Neuron (in vitro differentiated cells): ENCODE measurements around the gene ADORA1.

Source experiments
- H2AFZ ChIP-seq: one replicate; pipeline ENCODE4 v1.6.1; 2013; ENCODE audit warnings: low read depth, mild to moderate bottlenecking, inconsistent platforms, low read length, moderate library complexity
- H3K27me3 ChIP-seq: one replicate; pipeline ENCODE4 v1.6.1; 2013; ENCODE audit warnings: low read length; ENCODE audit not compliant: insufficient read depth
- H3K36me3 ChIP-seq: one replicate; pipeline ENCODE4 v1.6.1; 2013; ENCODE audit warnings: low read length; ENCODE audit not compliant: insufficient read depth
- H3K4me1 ChIP-seq: one replicate; pipeline ENCODE4 v1.6.1; 2013; ENCODE audit warnings: low read length; ENCODE audit not compliant: insufficient read depth
- H3K4me3 ChIP-seq: 2 replicates; pipeline ENCODE4 v1.5.1; 2013; ENCODE audit warnings: mild to moderate bottlenecking, low read length, moderate library complexity
- H3K9me3 ChIP-seq: one replicate; pipeline ENCODE4 v1.6.1; 2013; ENCODE audit warnings: low read length

ADORA1 gene

GRCh38 chr1:203175237-203175826, 47.8 kb downstream of the ADORA1 start, which contains the start of gene MYBPH:
Gene MYBPH, minus strand, starts transcription at chr1:203175826. Its CDS starts 71 bp downstream, at chr1:203175755.
- no peaks in the 10 kb centered on the region for H3K9me3 ChIP-seq
- no peaks in the 10 kb centered on the region for H3K36me3 ChIP-seq
- no peak within 1 kb of the TSS for H3K4me3 ChIP-seq
- no peak within 1 kb of the TSS for H2AFZ ChIP-seq
- H3K27me3 ChIP-seq = peaks cover 8% of the 10 kb centered on the region
- H3K4me1 ChIP-seq = peaks cover 17% of the 10 kb centered on the region

GRCh38 chr1:203175827-203176241, 48.3 kb downstream of the ADORA1 start:
- H3K4me3 ChIP-seq = no peak overlapping the region
- H3K36me3 ChIP-seq = no peaks in the 10 kb centered on the region
- H3K4me1 ChIP-seq = peaks cover 17% of the 10 kb centered on the region
- H3K27me3 ChIP-seq = peaks cover 8% of the 10 kb centered on the region
- no peaks in the 10 kb centered on the region for H3K9me3 ChIP-seq
- H2AFZ ChIP-seq = no peak overlapping the region

GRCh38 chr1:203176273-203177035, 48.9 kb downstream of the ADORA1 start:
- Histone ChIP-seq H3K9me3 (no peaks in the 10 kb centered on the region), H2AFZ (no peak overlapping the region), H3K4me1 (peaks cover 17% of the 10 kb centered on the region), H3K27me3 (peaks cover 8% of the 10 kb centered on the region), H3K36me3 (no peaks in the 10 kb centered on the region), H3K4me3 (no peak overlapping the region)

GRCh38 chr1:203177036-203177405, 49.5 kb downstream of the ADORA1 start:
- Histone ChIP-seq H3K4me3 (no peak overlapping the region), H3K4me1 (peaks cover 17% of the 10 kb centered on the region), H3K27me3 (peaks cover 8% of the 10 kb centered on the region), H3K36me3 (no peaks in the 10 kb centered on the region), H3K9me3 (no peaks in the 10 kb centered on the region), H2AFZ (no peak overlapping the region)

GRCh38 chr1:203177470-203178039, 50.0 kb downstream of the ADORA1 start:
- no peaks in the 10 kb centered on the region for H3K36me3 ChIP-seq
- peaks cover 17% of the 10 kb centered on the region for H3K4me1 ChIP-seq
- peaks cover 8% of the 10 kb centered on the region for H3K27me3 ChIP-seq
- no peak overlapping the region for H2AFZ ChIP-seq
- no peaks in the 10 kb centered on the region for H3K9me3 ChIP-seq
- H3K4me3 ChIP-seq = no peak overlapping the region

- Histone ChIP-seq H3K27me3 (peaks cover 8% of the 10 kb centered on the region), H3K9me3 (no peaks in the 10 kb centered on the region), H3K4me1 (peaks cover 17% of the 10 kb centered on the region), H2AFZ (no peak overlapping the region), H3K36me3 (no peaks in the 10 kb centered on the region), H3K4me3 (no peak overlapping the region)
These were observed 50.6 kb downstream of the ADORA1 start for GRCh38 chr1:203178083-203178482.

GRCh38 chr1:203178821-203179666, 51.5 kb downstream of the ADORA1 start:
- no peak overlapping the region for H3K4me3 ChIP-seq
- no peaks in the 10 kb centered on the region for H3K36me3 ChIP-seq
- no peak overlapping the region for H2AFZ ChIP-seq
- peaks cover 8% of the 10 kb centered on the region for H3K27me3 ChIP-seq
- H3K9me3 ChIP-seq = no peaks in the 10 kb centered on the region
- peaks cover 17% of the 10 kb centered on the region for H3K4me1 ChIP-seq

GRCh38 chr1:203179667-203180005, 52.1 kb downstream of the ADORA1 start:
- Histone ChIP-seq H3K36me3 (no peaks in the 10 kb centered on the region), H3K4me1 (peaks cover 17% of the 10 kb centered on the region), H3K4me3 (no peak overlapping the region), H3K27me3 (peaks cover 8% of the 10 kb centered on the region), H2AFZ (no peak overlapping the region), H3K9me3 (no peaks in the 10 kb centered on the region)

GRCh38 chr1:203180611-203181330, 53.2 kb downstream of the ADORA1 start:
- Histone ChIP-seq H3K4me3 (no peak overlapping the region), H3K36me3 (no peaks in the 10 kb centered on the region), H2AFZ (no peak overlapping the region), H3K9me3 (no peaks in the 10 kb centered on the region), H3K27me3 (peaks cover 8% of the 10 kb centered on the region), H3K4me1 (peaks cover 17% of the 10 kb centered on the region)

GRCh38 chr1:203181586-203182386, 54.3 kb downstream of the ADORA1 start:
- Histone ChIP-seq H3K27me3 (peaks cover 2% of the 10 kb centered on the region), H3K4me1 (peaks cover 21% of the 10 kb centered on the region), H3K9me3 (no peaks in the 10 kb centered on the region), H3K4me3 (no peak overlapping the region), H2AFZ (no peak overlapping the region), H3K36me3 (no peaks in the 10 kb centered on the region)

GRCh38 chr1:203182387-203182953, 54.9 kb downstream of the ADORA1 start:
- Histone ChIP-seq H3K4me1 (peaks cover 26% of the 10 kb centered on the region), H3K27me3 (no peaks in the 10 kb centered on the region), H2AFZ (no peak overlapping the region), H3K36me3 (no peaks in the 10 kb centered on the region), H3K4me3 (no peak overlapping the region), H3K9me3 (no peaks in the 10 kb centered on the region)

GRCh38 chr1:203183828-203184227, 56.3 kb downstream of the ADORA1 start:
- H3K4me1 ChIP-seq = peaks cover 24% of the 10 kb centered on the region
- no peaks in the 10 kb centered on the region for H3K9me3 ChIP-seq
- H2AFZ ChIP-seq = no peak overlapping the region
- H3K36me3 ChIP-seq = no peaks in the 10 kb centered on the region
- H3K4me3 ChIP-seq = no peak overlapping the region
- no peaks in the 10 kb centered on the region for H3K27me3 ChIP-seq
